Trophoblast cell (in vitro differentiated cells and primary cell): Measurements from ENCODE around the gene MOB3A.

Source experiments
- DNase-seq, 2 donors: peaks; one replicate each; pipeline ENCODE4 v3.0.0-alpha.2; 2016
- H2AFZ ChIP-seq: 2 replicates; pipeline ENCODE4 v1.6.1; 2013; ENCODE audit warnings: low read length, moderate library complexity, mild to moderate bottlenecking; ENCODE audit not compliant: insufficient read depth, poor library complexity
- H2AK5ac ChIP-seq: 2 replicates; pipeline ENCODE4 v1.6.1; 2013; ENCODE audit warnings: mild to moderate bottlenecking, low read length
- H2BK120ac ChIP-seq: 2 replicates; pipeline ENCODE4 v1.6.1; 2013; ENCODE audit warnings: low read length, mild to moderate bottlenecking, moderate library complexity; ENCODE audit not compliant: insufficient read depth, poor library complexity
- H2BK12ac ChIP-seq: 2 replicates; pipeline ENCODE4 v1.6.1; 2013; ENCODE audit warnings: mild to moderate bottlenecking, low read length, moderate library complexity
- H2BK5ac ChIP-seq: 2 replicates; pipeline ENCODE4 v1.6.1; 2013; ENCODE audit warnings: low read length, low read depth, moderate library complexity, mild to moderate bottlenecking; ENCODE audit not compliant: poor library complexity
- H3K14ac ChIP-seq: 2 replicates; pipeline ENCODE4 v1.6.1; 2013; ENCODE audit warnings: mild to moderate bottlenecking, low read length
- H3K18ac ChIP-seq: 2 replicates; pipeline ENCODE4 v1.6.1; 2013; ENCODE audit warnings: mild to moderate bottlenecking, low read length
- H3K23ac ChIP-seq: 2 replicates; pipeline ENCODE4 v1.6.1; 2013; ENCODE audit warnings: low read length
- H3K27ac ChIP-seq: 2 replicates; pipeline ENCODE4 v1.5.1; 2013; ENCODE audit warnings: low read depth, mild to moderate bottlenecking, inconsistent platforms, low read length, moderate library complexity
- H3K27me3 ChIP-seq: 2 replicates; pipeline ENCODE4 v1.6.1; 2013; ENCODE audit warnings: inconsistent platforms, mild to moderate bottlenecking, low read length, moderate library complexity; ENCODE audit not compliant: insufficient read depth
- H3K36me3 ChIP-seq, 2 experiments: 1 replicate in 1 of 2; 2 replicates in 1 of 2; pipeline ENCODE4 v1.6.1; 2013; ENCODE audit warnings: low read length in 2 of 2, mild to moderate bottlenecking in 2 of 2, moderate library complexity in 1 of 2; ENCODE audit not compliant: insufficient read depth in 2 of 2, control insufficient read depth in 1 of 2
- H3K4ac ChIP-seq: 2 replicates; pipeline ENCODE4 v1.6.1; 2013; ENCODE audit warnings: low read depth, mild to moderate bottlenecking, low read length, moderate library complexity
- H3K4me1 ChIP-seq, 2 experiments: 1 replicate in 1 of 2; 2 replicates in 1 of 2; pipeline ENCODE4 v1.6.1; 2013; ENCODE audit warnings: low read length in 2 of 2, mild to moderate bottlenecking in 2 of 2, moderate library complexity in 1 of 2; ENCODE audit not compliant: insufficient read depth in 2 of 2, control insufficient read depth in 1 of 2
- H3K4me2 ChIP-seq: 2 replicates; pipeline ENCODE4 v1.6.1; 2013; ENCODE audit warnings: inconsistent platforms, mild to moderate bottlenecking, low read length, moderate library complexity
- H3K4me3 ChIP-seq: 2 replicates; pipeline ENCODE4 v1.5.1; 2013; ENCODE audit warnings: mild to moderate bottlenecking, low read depth, low read length, inconsistent platforms
- H3K79me1 ChIP-seq: one replicate; pipeline ENCODE4 v1.6.1; 2013; ENCODE audit warnings: low read length
- H3K79me2 ChIP-seq: 2 replicates; pipeline ENCODE4 v1.6.1; 2013; ENCODE audit warnings: low read length, mild to moderate bottlenecking; ENCODE audit not compliant: control insufficient read depth, insufficient read depth, poor library complexity
- H3K9ac ChIP-seq: 2 replicates; pipeline ENCODE4 v1.6.1; 2013; ENCODE audit warnings: mild to moderate bottlenecking, low read length
- H3K9me3 ChIP-seq: 2 replicates; pipeline ENCODE4 v1.6.1; 2013; ENCODE audit warnings: low read depth, mild to moderate bottlenecking, control low read depth, inconsistent platforms, low read length; ENCODE audit not compliant: insufficient read depth
- H4K12ac ChIP-seq: 2 replicates; pipeline ENCODE4 v1.6.1; 2013; ENCODE audit warnings: low read depth, mild to moderate bottlenecking, low read length, moderate library complexity
- H4K8ac ChIP-seq: 2 replicates; pipeline ENCODE4 v1.6.1; 2013; ENCODE audit warnings: low read depth, mild to moderate bottlenecking, low read length, moderate library complexity
- H4K91ac ChIP-seq: one replicate; pipeline ENCODE4 v1.6.1; 2013; ENCODE audit warnings: low read depth, mild to moderate bottlenecking, low read length, moderate library complexity
- WGBS: extraction: QIAGEN DNeasy Blood & Tissue Kit; methylation state at CpG from one replicate; pipeline ENCODE4 v1.1.7; 2013; ENCODE audit warnings: missing lambda C conversion rate; ENCODE audit not compliant: insufficient read length, insufficient coverage; ENCODE audit errors: extremely low coverage; 5-methylcytosine and 5-hydroxymethylcytosine counted together

MOB3A gene

DNA sequence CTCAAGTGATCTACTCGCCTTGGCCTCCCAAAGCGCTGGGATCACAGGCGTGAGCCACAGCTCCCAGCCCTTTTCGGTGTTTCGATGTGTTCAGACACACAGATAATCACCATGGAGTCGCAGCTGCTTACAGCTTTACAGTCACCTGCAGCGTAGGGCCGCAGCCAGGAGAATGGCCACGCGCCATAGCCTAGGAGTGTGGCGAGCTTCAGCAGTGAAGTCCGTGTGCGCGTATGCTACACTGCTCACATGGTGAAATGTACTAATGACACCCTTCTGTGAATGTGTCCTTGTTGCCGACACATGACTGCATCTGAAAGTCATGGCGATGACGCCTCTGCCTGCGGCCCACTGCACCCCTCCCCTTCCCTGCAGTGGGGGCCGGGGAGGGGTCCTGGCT lies 31.6 kb upstream of the MOB3A start:
- Histone ChIP-seq H3K4ac (no peak overlapping the region), H3K4me3 (no peak overlapping the region), H3K27me3 (no peaks in the 10 kb centered on the region), H2AFZ (no peak overlapping the region), H3K18ac (no peak overlapping the region), H3K9ac (no peak overlapping the region), H4K12ac (no peak overlapping the region), H3K27ac (no peak overlapping the region), H3K23ac (no peak overlapping the region), H3K14ac (no peak overlapping the region), H2BK12ac (no peak overlapping the region), H4K8ac (no peak overlapping the region), H3K4me1 (no peaks in the 10 kb centered on the region), H3K36me3 (peaks cover 83 to 85% of the 10 kb centered on the region in 2 experiments), H3K79me2 (no peaks in the 10 kb centered on the region), H2BK5ac (no peak overlapping the region), H2AK5ac (no peak overlapping the region), H3K79me1 (no peaks in the 10 kb centered on the region), H3K4me2 (no peak overlapping the region), H3K9me3 (peaks cover 7% of the 10 kb centered on the region), H4K91ac (no peak overlapping the region), H2BK120ac (no peak overlapping the region)
- no CpG with 5 or more reads among the region's 19 CpGs for WGBS
- peak; percentile 86 to 90 for DNase-seq

GRCh38 chr19:2126879-2127518 lies 30.9 kb upstream of the MOB3A start:
- WGBS: no CpG with 5 or more reads among the region's 24 CpGs
- Histone ChIP-seq H3K36me3 (peaks cover 83 to 85% of the 10 kb centered on the region in 2 experiments), H3K9me3 (peaks cover 7% of the 10 kb centered on the region), H3K27me3 (no peaks in the 10 kb centered on the region), H3K9ac (no peak overlapping the region), H2AK5ac (no peak overlapping the region), H2BK5ac (no peak overlapping the region), H3K4me1 (no peaks in the 10 kb centered on the region), H2AFZ (no peak overlapping the region), H3K4me2 (no peak overlapping the region), H3K79me1 (no peaks in the 10 kb centered on the region), H3K4ac (no peak overlapping the region), H4K12ac (no peak overlapping the region), H3K18ac (no peak overlapping the region), H3K27ac (no peak overlapping the region), H3K79me2 (no peaks in the 10 kb centered on the region), H3K4me3 (no peak overlapping the region), H4K8ac (no peak overlapping the region), H2BK12ac (no peak overlapping the region), H4K91ac (no peak overlapping the region), H3K14ac (no peak overlapping the region), H3K23ac (no peak overlapping the region), H2BK120ac (no peak overlapping the region)
- DNase-seq: no peak

DNA sequence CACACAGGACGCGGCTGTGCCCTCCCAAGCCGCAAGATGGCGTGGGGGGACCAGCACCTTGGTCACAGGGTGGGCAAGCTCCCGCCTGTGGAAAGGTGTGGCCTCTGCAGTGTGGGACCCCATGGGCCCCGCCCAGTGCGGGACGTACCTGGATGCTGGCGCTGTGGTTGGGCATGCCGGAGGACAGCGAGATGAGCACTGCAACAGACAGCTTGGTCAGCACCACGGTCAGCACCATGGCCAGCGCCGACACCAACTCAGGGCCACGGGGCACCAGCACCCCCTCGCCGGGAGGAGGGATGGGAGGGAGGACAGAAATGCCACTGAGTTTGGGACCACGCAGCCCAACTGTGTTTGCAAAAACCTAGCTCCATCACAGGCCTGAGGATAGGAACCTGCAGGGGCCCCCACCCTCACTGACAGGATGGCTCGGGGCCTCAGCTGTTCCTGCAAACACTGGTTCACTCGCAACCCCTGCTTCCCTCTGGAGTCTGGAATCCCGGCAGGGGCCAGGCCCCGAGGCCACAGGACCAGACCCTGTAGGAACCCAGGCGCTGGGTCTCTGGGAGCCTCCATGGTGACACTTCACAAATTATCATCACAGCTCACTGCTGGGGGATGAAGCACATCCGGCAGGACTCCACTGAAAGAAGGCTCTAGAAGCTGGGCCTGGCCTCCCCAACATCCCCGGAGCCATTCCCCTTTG lies 27.7 kb upstream of the MOB3A start:
- no peaks in the 10 kb centered on the region for H3K79me2 ChIP-seq
- no peak overlapping the region for H4K91ac ChIP-seq
- H3K14ac ChIP-seq: no peak overlapping the region
- no peak overlapping the region for H3K27ac ChIP-seq
- H3K4me1 ChIP-seq: no peaks in the 10 kb centered on the region
- H3K4me2 ChIP-seq: no peak overlapping the region
- H3K9me3 ChIP-seq: peaks cover 2% of the 10 kb centered on the region
- H4K12ac ChIP-seq: no peak overlapping the region
- WGBS: no CpG with 5 or more reads among the region's 25 CpGs
- H3K27me3 ChIP-seq: no peaks in the 10 kb centered on the region
- H2BK12ac ChIP-seq: no peak overlapping the region
- H2AK5ac ChIP-seq: no peak overlapping the region
- no peak overlapping the region for H3K9ac ChIP-seq
- no peak overlapping the region for H4K8ac ChIP-seq
- H3K79me1 ChIP-seq: no peaks in the 10 kb centered on the region
- peak in 1 of 2 donors; percentile 10 for DNase-seq
- H3K23ac ChIP-seq: no peak overlapping the region
- H3K4ac ChIP-seq: no peak overlapping the region
- H2BK120ac ChIP-seq: no peak overlapping the region
- H3K36me3 ChIP-seq: peaks cover 81% of the 10 kb centered on the region in 2 experiments
- H3K4me3 ChIP-seq: peak overlapping the region; percentile 54
- H3K18ac ChIP-seq: no peak overlapping the region
- no peak overlapping the region for H2AFZ ChIP-seq
- no peak overlapping the region for H2BK5ac ChIP-seq

DNA sequence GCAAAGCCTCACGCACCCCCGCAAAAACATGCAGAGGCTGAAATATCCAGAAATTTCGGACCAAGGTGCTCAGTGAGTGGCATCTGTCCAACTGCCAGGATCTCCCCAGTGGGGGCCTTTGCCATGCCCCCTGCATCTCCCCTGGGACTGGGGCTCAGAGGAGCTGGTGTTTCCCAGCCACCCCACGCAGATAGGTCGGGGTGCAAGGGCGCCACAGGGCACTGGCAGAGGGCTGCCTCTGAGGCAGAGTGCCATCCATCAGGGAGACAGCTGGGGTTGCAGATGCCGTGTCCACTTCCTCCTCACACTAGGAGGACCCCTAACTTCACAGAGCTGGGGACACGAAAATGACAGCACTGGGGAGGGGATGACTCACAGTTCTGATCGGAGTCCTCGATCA lies 26.9 kb upstream of the MOB3A start:
- no peak overlapping the region for H3K4me2 ChIP-seq
- H3K79me2 ChIP-seq: no peaks in the 10 kb centered on the region
- H3K79me1 ChIP-seq: no peaks in the 10 kb centered on the region
- H2BK12ac ChIP-seq: no peak overlapping the region
- H3K4me1 ChIP-seq: no peaks in the 10 kb centered on the region
- no peak overlapping the region for H4K91ac ChIP-seq
- no peak overlapping the region for H4K8ac ChIP-seq
- H3K9ac ChIP-seq: no peak overlapping the region
- no peak overlapping the region for H2AK5ac ChIP-seq
- no peak overlapping the region for H2BK120ac ChIP-seq
- no peak for DNase-seq
- H3K4ac ChIP-seq: no peak overlapping the region
- no CpG with 5 or more reads among the region's 10 CpGs for WGBS
- no peak overlapping the region for H3K23ac ChIP-seq
- H3K14ac ChIP-seq: no peak overlapping the region
- H3K36me3 ChIP-seq: peaks cover 86 to 87% of the 10 kb centered on the region in 2 experiments
- no peak overlapping the region for H2BK5ac ChIP-seq
- peaks cover 2% of the 10 kb centered on the region for H3K9me3 ChIP-seq
- no peak overlapping the region for H3K18ac ChIP-seq
- H4K12ac ChIP-seq: no peak overlapping the region
- H3K27me3 ChIP-seq: no peaks in the 10 kb centered on the region
- H2AFZ ChIP-seq: no peak overlapping the region
- H3K4me3 ChIP-seq: no peak overlapping the region
- no peak overlapping the region for H3K27ac ChIP-seq
